Neural progenitor cell (in vitro differentiated cells): ENCODE measurements around the gene TACC3. TPM values are rescaled to one million over a fixed set of nuclear protein-coding genes. Genes with fewer than 3 reads are reported as not detected.
A peak's percentile ranks its signal among the peaks of the same experiment; 100 is the strongest.

ENCODE experiments used
- DNase-seq: peaks from one replicate; pipeline ENCODE4 v3.0.0-alpha.2; 2016; ENCODE audit warnings: low spot score
- H2AFZ ChIP-seq: fragments of 200-600 bp; sonication (generic); replicated peaks from 2 replicates; pipeline ENCODE4 v1.6.1; 2016; ENCODE audit warnings: antibody characterized with exemption
- H3F3A ChIP-seq: fragments of 200-600 bp; sonication (generic); 2 replicates; pipeline ENCODE4 v1.6.1; 2016; ENCODE audit warnings: antibody characterized with exemption, low read depth
- H3K27ac ChIP-seq: fragments of 200-600 bp; sonication (generic); 2 replicates; pipeline ENCODE4 v1.5.1; 2016; ENCODE audit warnings: mild to moderate bottlenecking
- H3K27me3 ChIP-seq: fragments of 200-600 bp; sonication (generic); 2 replicates; pipeline ENCODE4 v1.6.1; 2016; ENCODE audit warnings: mild to moderate bottlenecking, moderate library complexity
- H3K36me3 ChIP-seq: fragments of 200-600 bp; sonication (generic); 2 replicates; pipeline ENCODE4 v1.5.1; 2016
- H3K4me1 ChIP-seq: fragments of 200-600 bp; sonication (generic); 2 replicates; pipeline ENCODE4 v1.6.1; 2016; ENCODE audit warnings: mixed run types
- H3K4me2 ChIP-seq: fragments of 200-600 bp; sonication (generic); 2 replicates; pipeline ENCODE4 v1.6.1; 2016
- H3K4me3 ChIP-seq: fragments of 200-600 bp; sonication (generic); 2 replicates; pipeline ENCODE4 v1.5.1; 2016
- H3K79me2 ChIP-seq: fragments of 200-600 bp; sonication (generic); 2 replicates; pipeline ENCODE4 v1.6.1; 2016; ENCODE audit warnings: low read depth
- H3K9ac ChIP-seq: fragments of 200-600 bp; sonication (generic); 2 replicates; pipeline ENCODE4 v1.6.1; 2016
- H3K9me3 ChIP-seq: fragments of 200-600 bp; sonication (generic); 2 replicates; pipeline ENCODE4 v1.5.1; 2016; ENCODE audit warnings: low read depth
- H4K20me1 ChIP-seq: fragments of 200-600 bp; sonication (generic); 2 replicates; pipeline ENCODE4 v1.6.1; 2016; ENCODE audit warnings: low read depth
- H3K27ac Mint-ChIP-seq: 3 replicates; pipeline ENCODE4 v1.8.0; 2021; ENCODE audit warnings: mixed read lengths
- H3K27me3 Mint-ChIP-seq: 2 replicates; pipeline ENCODE4 v1.8.0; 2022; ENCODE audit warnings: low read depth, mild to moderate bottlenecking, inconsistent platforms, moderate library complexity, mixed read lengths; ENCODE audit not compliant: insufficient read depth
- H3K36me3 Mint-ChIP-seq: 3 replicates; pipeline ENCODE4 v1.8.0; 2021; ENCODE audit warnings: mixed read lengths
- H3K4me1 Mint-ChIP-seq: 3 replicates; pipeline ENCODE4 v1.8.0; 2021; ENCODE audit warnings: mixed read lengths
- H3K4me3 Mint-ChIP-seq: 3 replicates; pipeline ENCODE4 v1.8.0; 2021; ENCODE audit warnings: mild to moderate bottlenecking, moderate library complexity, mixed read lengths
- H3K9me3 Mint-ChIP-seq: 3 replicates; pipeline ENCODE4 v1.8.0; 2020; ENCODE audit warnings: mixed read lengths
- CTCF ChIP-seq: fragments of 200-600 bp; sonication (generic); IDR thresholded peaks from 2 replicates; pipeline ENCODE4 v1.5.1; 2017; ENCODE audit warnings: antibody characterized with exemption, mild to moderate bottlenecking
- EZH2 ChIP-seq: fragments of 200-600 bp; sonication (generic); IDR thresholded peaks from 2 replicates; pipeline ENCODE4 v1.6.1; 2017; ENCODE audit warnings: antibody characterized with exemption, mild to moderate bottlenecking, moderate library complexity
- EZH2phosphoT487 ChIP-seq: fragments of 200-600 bp; sonication (generic); IDR thresholded peaks from 2 replicates; pipeline ENCODE4 v1.6.1; 2017; ENCODE audit warnings: antibody characterized with exemption
- total RNA-seq: library from RNA; depleted of rRNA; stranded (reverse); fragments of >200 nt; gene quantifications from 2 replicates; pipeline ENCODE4 v1.2.3, GENCODE V29; 2015; ENCODE audit warnings: low replicate concordance

TACC3 gene
- total RNA-seq, 1 donor from 2014 or later = 68.4 TPM

- peak overlapping the region; percentile 89 for H3K4me3 Mint-ChIP-seq
- H3K79me2 ChIP-seq = peaks cover 38% of the 10 kb centered on the region
- H3K36me3 ChIP-seq = no peaks in the 10 kb centered on the region
- peaks cover 44% of the 10 kb centered on the region for H3K4me1 Mint-ChIP-seq
- peaks cover 8% of the 10 kb centered on the region for H3K4me1 ChIP-seq
- DNase-seq = no peak
- no peaks in the 10 kb centered on the region for H3K9me3 ChIP-seq
- no peak for TF ChIP-seq EZH2phosphoT487
- TF ChIP-seq EZH2 = no peak
- TF ChIP-seq CTCF = no peak
- H3K4me3 ChIP-seq = peak overlapping the region; percentile 67
- H3K9me3 Mint-ChIP-seq = no peaks in the 10 kb centered on the region
- peak overlapping the region; percentile 48 for H3K9ac ChIP-seq
- peaks cover 54% of the 10 kb centered on the region for H4K20me1 ChIP-seq
- H3K36me3 Mint-ChIP-seq = peaks cover 15% of the 10 kb centered on the region
- H3K27ac Mint-ChIP-seq = peak overlapping the region; percentile 86
- H3K4me2 ChIP-seq = peak overlapping the region; percentile 98
- peak overlapping the region; percentile 94 for H2AFZ ChIP-seq
- H3K27me3 ChIP-seq = no peaks in the 10 kb centered on the region
- peaks cover 2% of the 10 kb centered on the region for H3K27me3 Mint-ChIP-seq
- H3F3A ChIP-seq = peaks cover 35% of the 10 kb centered on the region
- H3K27ac ChIP-seq = no peak overlapping the region
Measured at GRCh38 chr4:1713003-1713851, 8.1 kb upstream of the TACC3 start.

GRCh38 chr4:1714303-1715001, 6.9 kb upstream of the TACC3 start:
- H3K27me3 Mint-ChIP-seq = peaks cover 2% of the 10 kb centered on the region
- TF ChIP-seq EZH2phosphoT487 = no peak
- no peak for TF ChIP-seq EZH2
- no peak overlapping the region for H3K27ac Mint-ChIP-seq
- H3K79me2 ChIP-seq = peaks cover 33% of the 10 kb centered on the region
- peaks cover 49% of the 10 kb centered on the region for H4K20me1 ChIP-seq
- H3K36me3 ChIP-seq = no peaks in the 10 kb centered on the region
- H3K4me1 ChIP-seq = peaks cover 9% of the 10 kb centered on the region
- no peak overlapping the region for H2AFZ ChIP-seq
- H3K9me3 Mint-ChIP-seq = no peaks in the 10 kb centered on the region
- H3K4me2 ChIP-seq = no peak overlapping the region
- no peaks in the 10 kb centered on the region for H3K9me3 ChIP-seq
- peaks cover 42% of the 10 kb centered on the region for H3F3A ChIP-seq
- peaks cover 47% of the 10 kb centered on the region for H3K4me1 Mint-ChIP-seq
- DNase-seq = no peak
- no peak overlapping the region for H3K27ac ChIP-seq
- no peak overlapping the region for H3K4me3 ChIP-seq
- peaks cover 8% of the 10 kb centered on the region for H3K36me3 Mint-ChIP-seq
- H3K9ac ChIP-seq = no peak overlapping the region
- H3K27me3 ChIP-seq = no peaks in the 10 kb centered on the region
- peak overlapping the region; percentile 89 for H3K4me3 Mint-ChIP-seq

- H3K36me3 Mint-ChIP-seq = peaks cover 4% of the 10 kb centered on the region
- Histone ChIP-seq H3F3A (peaks cover 43% of the 10 kb centered on the region), H3K27me3 (no peaks in the 10 kb centered on the region), H3K4me1 (peaks cover 16% of the 10 kb centered on the region), H3K4me3 (no peak overlapping the region), H3K36me3 (no peaks in the 10 kb centered on the region), H3K9me3 (no peaks in the 10 kb centered on the region), H3K9ac (no peak overlapping the region), H3K79me2 (peaks cover 33% of the 10 kb centered on the region), H3K4me2 (no peak overlapping the region), H2AFZ (no peak overlapping the region), H3K27ac (no peak overlapping the region), H4K20me1 (peaks cover 51% of the 10 kb centered on the region)
- H3K9me3 Mint-ChIP-seq = no peaks in the 10 kb centered on the region
- TF ChIP-seq EZH2 (no peak), CTCF (no peak), EZH2phosphoT487 (no peak)
- H3K27me3 Mint-ChIP-seq = peaks cover 2% of the 10 kb centered on the region
- peak overlapping the region; percentile 41 for H3K4me3 Mint-ChIP-seq
- no peak overlapping the region for H3K27ac Mint-ChIP-seq
- no peak for DNase-seq
- peaks cover 46% of the 10 kb centered on the region for H3K4me1 Mint-ChIP-seq
Measured at GRCh38 chr4:1715002-1715758, 6.1 kb upstream of the TACC3 start.
